Neutrophil (primary cell): ENCODE measurements around the gene ZKSCAN4.
A peak's percentile ranks its signal among the peaks of the same experiment; 100 is the strongest.

Experiments used
- H3K27ac ChIP-seq: fragments of 200-600 bp; sonication (generic); 2 replicates; pipeline ENCODE4 v1.5.1; 2016; ENCODE audit warnings: mild to moderate bottlenecking, moderate library complexity
- H3K27me3 ChIP-seq: fragments of 200-600 bp; sonication (generic); 2 replicates; pipeline ENCODE4 v1.6.0; 2016; ENCODE audit warnings: mild to moderate bottlenecking
- H3K36me3 ChIP-seq: fragments of 200-600 bp; sonication (generic); 2 replicates; pipeline ENCODE4 v1.5.1; 2017
- H3K4me1 ChIP-seq, 2 experiments: fragments of 200-600 bp in 1 of 2; sonication (generic) in 1 of 2; 1 replicate in 1 of 2; 2 replicates in 1 of 2; pipeline versions ENCODE4 v1.5.1 to v1.6.1; 2013 to 2016; ENCODE audit warnings: low read depth in 1 of 2, low read length in 1 of 2, mild to moderate bottlenecking in 1 of 2, moderate library complexity in 1 of 2; ENCODE audit not compliant: control insufficient read depth in 1 of 2, insufficient read depth in 1 of 2
- H3K4me3 ChIP-seq, 2 experiments: fragments of 200-600 bp in 1 of 2; sonication (generic) in 1 of 2; 1 replicate in 1 of 2; 2 replicates in 1 of 2; pipeline ENCODE4 v1.5.1; 2013 to 2016; ENCODE audit warnings: low read depth in 1 of 2, low read length in 1 of 2, mild to moderate bottlenecking in 1 of 2, moderate library complexity in 1 of 2
- H3K9me3 ChIP-seq: fragments of 200-600 bp; sonication (generic); 2 replicates; pipeline ENCODE4 v1.5.1; 2016
- CTCF ChIP-seq: fragments of 200-600 bp; sonication (generic); IDR thresholded peaks from 2 replicates; pipeline ENCODE4 v1.5.1; 2016; ENCODE audit warnings: antibody characterized with exemption

Gene ZKSCAN4

GRCh38 chr6:28235912-28236452 lies 16.1 kb downstream of the ZKSCAN4 start:
- no peaks in the 10 kb centered on the region for H3K4me1 ChIP-seq
- no peak overlapping the region for H3K27ac ChIP-seq
- peaks cover 21% of the 10 kb centered on the region for H3K36me3 ChIP-seq
- TF ChIP-seq CTCF, result no peak
- H3K9me3 ChIP-seq, result no peaks in the 10 kb centered on the region
- H3K4me3 ChIP-seq, result no peak overlapping the region
- no peaks in the 10 kb centered on the region for H3K27me3 ChIP-seq

- Histone ChIP-seq H3K4me1 (no peaks in the 10 kb centered on the region), H3K9me3 (no peaks in the 10 kb centered on the region), H3K36me3 (peaks cover 48% of the 10 kb centered on the region), H3K27ac (no peak overlapping the region), H3K4me3 (no peak overlapping the region), H3K27me3 (no peaks in the 10 kb centered on the region)
- no peak for TF ChIP-seq CTCF
Measured at GRCh38 chr6:28232785-28233184, 19.3 kb downstream of the ZKSCAN4 start.

- no peak for TF ChIP-seq CTCF
- Histone ChIP-seq H3K4me1 (peaks cover 11 to 12% of the 10 kb centered on the region in 2 experiments), H3K27ac (no peak overlapping the region), H3K4me3 (no peak overlapping the region), H3K9me3 (no peaks in the 10 kb centered on the region), H3K36me3 (peaks cover 36% of the 10 kb centered on the region), H3K27me3 (peaks cover 30% of the 10 kb centered on the region)
Measured at GRCh38 chr6:28226460-28226859, 25.6 kb downstream of the ZKSCAN4 start.

- no peak for TF ChIP-seq CTCF
- Histone ChIP-seq H3K4me3 (peak within 1 kb of the TSS; percentile 72 to 87), H3K4me1 (peaks cover 11 to 12% of the 10 kb centered on the region in 2 experiments), H3K36me3 (peaks cover 28% of the 10 kb centered on the region), H3K27me3 (peaks cover 42% of the 10 kb centered on the region), H3K9me3 (no peaks in the 10 kb centered on the region), H3K27ac (peak within 1 kb of the TSS; percentile 26)
Measured at GRCh38 chr6:28225056-28225834, 26.8 kb downstream of the ZKSCAN4 start, which contains the start of gene ZSCAN9. ZSCAN9 (plus strand) TSS chr6:28225275; CDS start chr6:28227085, 1,810 bp downstream.

DNA sequence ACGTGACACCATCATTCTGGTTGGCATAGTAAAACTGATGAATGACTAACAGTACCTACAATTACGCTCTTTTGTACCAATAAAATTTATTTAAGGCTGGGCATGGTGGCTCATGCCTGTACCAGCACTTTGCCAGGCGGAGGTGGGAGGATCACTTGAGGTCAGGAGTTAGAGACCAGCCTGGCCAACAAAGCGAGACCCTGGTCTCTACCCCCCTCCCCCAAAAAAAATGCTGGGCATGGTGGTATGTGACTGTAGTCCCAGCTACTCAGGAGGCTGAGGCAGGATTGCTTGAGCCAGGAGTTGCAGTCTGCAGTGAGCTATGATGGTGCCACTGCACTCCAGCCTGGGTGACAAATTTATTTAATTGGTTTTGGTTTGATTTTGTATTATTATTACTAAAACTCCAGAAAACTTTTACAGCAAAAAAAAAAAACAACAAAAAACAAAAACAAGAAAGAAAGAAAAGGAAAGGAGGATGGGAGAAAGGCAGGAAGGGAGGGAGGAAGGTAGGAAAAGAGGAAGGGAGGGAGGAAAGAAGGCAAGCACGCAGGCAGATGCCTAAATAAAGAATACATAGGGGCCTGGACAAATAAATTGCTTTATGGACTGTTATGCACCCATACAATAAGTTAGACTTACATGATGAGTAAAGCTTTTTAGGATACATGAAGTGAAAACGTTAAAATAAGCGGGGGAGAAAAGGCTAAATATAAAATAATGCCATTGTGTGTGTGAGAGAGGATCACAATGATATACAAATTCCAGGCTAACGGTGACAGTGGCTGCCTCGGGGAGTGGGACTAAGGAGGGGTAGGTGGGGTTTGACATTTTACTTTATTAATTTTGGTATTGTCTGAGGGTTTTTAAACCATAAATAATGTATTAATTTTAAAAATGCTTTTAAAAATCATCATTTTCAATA lies 27.7 kb downstream of the ZKSCAN4 start:
- Histone ChIP-seq H3K9me3 (no peaks in the 10 kb centered on the region), H3K27me3 (peaks cover 51% of the 10 kb centered on the region), H3K27ac (no peak overlapping the region), H3K36me3 (peaks cover 22% of the 10 kb centered on the region), H3K4me1 (peaks cover 11 to 13% of the 10 kb centered on the region in 2 experiments), H3K4me3 (peak overlapping the region; percentile 72 to 87)
- TF ChIP-seq CTCF, result no peak
